DND-41 (cell line): Measurements from ENCODE around the gene ABCC8.

Experiments used
- ATAC-seq: fragments of 200-7000 bp; cut with Tn5 transposase; 3 replicates; pipeline ENCODE4 v1.9.1; 2021; ENCODE audit warnings: low read depth; ENCODE audit not compliant: insufficient read depth
- DNase-seq: peaks from one replicate; pipeline ENCODE4 v3.0.0-alpha.2; 2020
- H2AFZ ChIP-seq: 2 replicates; pipeline ENCODE4 v1.6.0; 2012; ENCODE audit warnings: low read depth, low read length
- H3K27ac ChIP-seq: 2 replicates; pipeline ENCODE4 v1.5.1; 2012; ENCODE audit warnings: low read length, inconsistent platforms
- H3K27me3 ChIP-seq: fragments of 200-600 bp; sonication (generic); 2 replicates; pipeline ENCODE4 v1.6.0; 2012; ENCODE audit warnings: low read length, mild to moderate bottlenecking, inconsistent platforms; ENCODE audit not compliant: insufficient read depth, poor library complexity
- H3K36me3 ChIP-seq: 2 replicates; pipeline ENCODE4 v1.5.1; 2012; ENCODE audit warnings: low read length, inconsistent platforms; ENCODE audit not compliant: insufficient read depth
- H3K4me1 ChIP-seq: 2 replicates; pipeline ENCODE4 v1.5.1; 2012; ENCODE audit warnings: mild to moderate bottlenecking, low read length; ENCODE audit not compliant: insufficient read depth
- H3K4me2 ChIP-seq: 2 replicates; pipeline ENCODE4 v1.6.0; 2012; ENCODE audit warnings: mild to moderate bottlenecking, moderate library complexity, low read length, inconsistent platforms; ENCODE audit not compliant: insufficient read depth
- H3K4me3 ChIP-seq, 2 experiments: fragments of 200-600 bp in 1 of 2; shearing (Covaris generic) in 1 of 2; 2 replicates each; pipeline ENCODE4 v1.5.1; 2012 to 2016; ENCODE audit warnings: inconsistent platforms in 2 of 2, low read length in 2 of 2, mild to moderate bottlenecking in 2 of 2, low read depth in 1 of 2, moderate library complexity in 1 of 2
- H3K79me2 ChIP-seq: 2 replicates; pipeline ENCODE4 v1.6.0; 2012; ENCODE audit warnings: low read length, inconsistent platforms; ENCODE audit not compliant: insufficient read depth
- H3K9ac ChIP-seq: 2 replicates; pipeline ENCODE4 v1.6.0; 2012; ENCODE audit warnings: low read depth, mild to moderate bottlenecking, inconsistent platforms, low read length, moderate library complexity
- H3K9me3 ChIP-seq: 2 replicates; pipeline ENCODE4 v1.5.1; 2012; ENCODE audit warnings: low read length, moderate library complexity, mild to moderate bottlenecking, inconsistent platforms; ENCODE audit not compliant: insufficient read depth, severe bottlenecking
- H4K20me1 ChIP-seq: 2 replicates; pipeline ENCODE4 v1.6.0; 2012; ENCODE audit warnings: low read length; ENCODE audit not compliant: insufficient read depth
- CTCF ChIP-seq: IDR thresholded peaks from 2 replicates; pipeline ENCODE4 v1.5.1; 2012; ENCODE audit warnings: borderline replicate concordance, low read length, moderate library complexity, mild to moderate bottlenecking; ENCODE audit not compliant: poor library complexity, severe bottlenecking; ENCODE audit errors: extremely low read depth
- EZH2 ChIP-seq: IDR thresholded peaks from 3 replicates; pipeline ENCODE4 v1.6.1; 2012; ENCODE audit warnings: borderline replicate concordance, low read depth, mild to moderate bottlenecking, moderate library complexity, low read length, inconsistent platforms; ENCODE audit not compliant: severe bottlenecking

The ABCC8 gene

GRCh38 chr11:17423533-17424310 is 52.9 kb downstream of the ABCC8 start:
- no peak for ATAC-seq
- Histone ChIP-seq H3K9me3 (no peaks in the 10 kb centered on the region), H3K36me3 (no peaks in the 10 kb centered on the region), H3K4me3 (no peak overlapping the region), H3K27me3 (no peaks in the 10 kb centered on the region), H2AFZ (no peak overlapping the region), H3K27ac (peak overlapping the region; percentile 86), H4K20me1 (no peaks in the 10 kb centered on the region), H3K79me2 (no peaks in the 10 kb centered on the region), H3K4me2 (no peak overlapping the region), H3K9ac (peak overlapping the region; percentile 38; the same call in 1 of the 2 replicates), H3K4me1 (peaks cover 99% of the 10 kb centered on the region)
- TF ChIP-seq EZH2, result no peak
- TF ChIP-seq CTCF, result no peak
- peak; percentile 57 for DNase-seq

GRCh38 chr11:17421781-17422180 is 54.9 kb downstream of the ABCC8 start:
- no peaks in the 10 kb centered on the region for H3K36me3 ChIP-seq
- peak overlapping the region; percentile 28 for H3K9ac ChIP-seq
- peak; percentile 31 for DNase-seq
- ATAC-seq, result no peak
- H3K9me3 ChIP-seq, result no peaks in the 10 kb centered on the region
- H3K4me3 ChIP-seq, result no peak overlapping the region
- 0 out of 2 replicates have a peak overlapping the region, but pooled peaks have one; percentile 19 for H3K4me2 ChIP-seq
- H3K27ac ChIP-seq, result peak overlapping the region; percentile 86
- H4K20me1 ChIP-seq, result no peaks in the 10 kb centered on the region
- peaks cover 99% of the 10 kb centered on the region for H3K4me1 ChIP-seq
- H3K27me3 ChIP-seq, result no peaks in the 10 kb centered on the region
- H3K79me2 ChIP-seq, result no peaks in the 10 kb centered on the region
- H2AFZ ChIP-seq, result peak overlapping the region; percentile 20; the same call in 1 of the 2 replicates
- no peak for TF ChIP-seq EZH2
- TF ChIP-seq CTCF, result no peak

GRCh38 chr11:17418444-17419081 is 58.1 kb downstream of the ABCC8 start:
- Histone ChIP-seq H3K27ac (peak overlapping the region; percentile 58), H3K9me3 (no peaks in the 10 kb centered on the region), H3K27me3 (no peaks in the 10 kb centered on the region), H3K4me3 (no peak overlapping the region), H3K9ac (no peak overlapping the region), H2AFZ (no peak overlapping the region), H3K4me2 (no peak overlapping the region), H4K20me1 (no peaks in the 10 kb centered on the region), H3K4me1 (peaks cover 100% of the 10 kb centered on the region), H3K36me3 (no peaks in the 10 kb centered on the region), H3K79me2 (no peaks in the 10 kb centered on the region)
- TF ChIP-seq CTCF, result no peak
- TF ChIP-seq EZH2, result no peak
- ATAC-seq (no peak), DNase-seq (no peak)
